HEK293 (cell line): ENCODE results near the gene ZFR.

Experiments used
- CTCF ChIA-PET: fragments of 350-600 bp; formaldehyde crosslinking; extraction: SDS; loops from one replicate; lab custom pipeline; 2021; ENCODE audit warnings: antibody characterized with exemption; lab: Yijun Ruan, JAX
- POLR2A ChIA-PET: fragments of 300-600 bp; formaldehyde crosslinking; extraction: SDS; loops from one replicate; lab custom pipeline; 2020; ENCODE audit warnings: antibody characterized with exemption, inconsistent platforms; lab: Yijun Ruan, JAX
- H3K27ac ChIP-seq: fragments of 200-500 bp; sonication (Bioruptor generic); 2 replicates; pipeline ENCODE4 v1.5.1; 2014; ENCODE audit warnings: low read depth, low read length, control low read depth, inconsistent platforms; ENCODE audit errors: extremely low read depth
- H3K36me3 ChIP-seq, 2 experiments: fragments of 200-500 bp in 1 of 2; sonication (Bioruptor generic) in 1 of 2; 1 replicate in 1 of 2; 2 replicates in 1 of 2; pipeline ENCODE4 v1.5.1; 2014 to 2017; ENCODE audit warnings: inconsistent platforms in 2 of 2, low read length in 2 of 2; ENCODE audit not compliant: control insufficient read depth in 2 of 2, insufficient read depth in 1 of 2
- H3K4me1 ChIP-seq: fragments of 200-500 bp; sonication (Bioruptor generic); 2 replicates; pipeline ENCODE4 v1.5.1; 2014; ENCODE audit warnings: mild to moderate bottlenecking, low read length, inconsistent platforms; ENCODE audit not compliant: control insufficient read depth, insufficient read depth
- H3K4me3 ChIP-seq: 2 replicates; pipeline ENCODE4 v1.5.1; 2011; ENCODE audit warnings: low read depth, mild to moderate bottlenecking, control low read depth, low read length, moderate library complexity
- H3K9me3 ChIP-seq: fragments of 200-500 bp; sonication (Bioruptor generic); 2 replicates; pipeline ENCODE4 v1.5.1; 2014; ENCODE audit warnings: low read depth, low read length, inconsistent platforms; ENCODE audit not compliant: control insufficient read depth, insufficient read depth
- EGR2 ChIP-seq: fragments of 450-650 bp; formaldehyde crosslinking; IDR thresholded peaks from 2 replicates; pipeline ENCODE4 v1.5.1; 2016; ENCODE audit warnings: low read depth, missing biosample characterization, missing genetic modification characterization
- GFI1B ChIP-seq: fragments of 450-650 bp; formaldehyde crosslinking; IDR thresholded peaks from 2 replicates; pipeline ENCODE4 v1.5.1; 2016; ENCODE audit warnings: missing biosample characterization, missing genetic modification characterization
- GLI2 ChIP-seq: fragments of 450-650 bp; formaldehyde crosslinking; IDR thresholded peaks from 2 replicates; pipeline ENCODE4; 2017; ENCODE audit warnings: missing biosample characterization, missing genetic modification characterization, low read depth, borderline replicate concordance
- OVOL3 ChIP-seq: fragments of 450-650 bp; formaldehyde crosslinking; IDR thresholded peaks from 2 replicates; pipeline ENCODE4 v1.5.1; 2016; ENCODE audit warnings: missing biosample characterization, missing genetic modification characterization
- WT1 ChIP-seq: fragments of 450-650 bp; formaldehyde crosslinking; IDR thresholded peaks from 2 replicates; pipeline ENCODE4 v1.5.1; 2016; ENCODE audit warnings: missing biosample characterization, missing genetic modification characterization
- ZFP3 ChIP-seq: fragments of 450-650 bp; formaldehyde crosslinking; IDR thresholded peaks from 2 replicates; pipeline ENCODE4 v1.5.1; 2016; ENCODE audit warnings: low read depth, missing biosample characterization, missing genetic modification characterization
- ZFP41 ChIP-seq: fragments of 450-650 bp; formaldehyde crosslinking; IDR thresholded peaks from 2 replicates; pipeline ENCODE4 v1.5.1; 2016; ENCODE audit warnings: missing biosample characterization, missing genetic modification characterization, borderline replicate concordance
- ZNF112 ChIP-seq: fragments of 450-650 bp; formaldehyde crosslinking; IDR thresholded peaks from 2 replicates; pipeline ENCODE4 v1.5.0; 2017; ENCODE audit warnings: missing biosample characterization, missing genetic modification characterization
- ZNF114 ChIP-seq: fragments of 450-650 bp; formaldehyde crosslinking; IDR thresholded peaks from 2 replicates; pipeline ENCODE4 v1.5.0; 2017; ENCODE audit warnings: missing biosample characterization, missing genetic modification characterization
- ZNF121 ChIP-seq: fragments of 450-650 bp; formaldehyde crosslinking; IDR thresholded peaks from 2 replicates; pipeline ENCODE4 v1.5.1; 2016; ENCODE audit warnings: missing biosample characterization, missing genetic modification characterization
- ZNF202 ChIP-seq: fragments of 450-650 bp; formaldehyde crosslinking; IDR thresholded peaks from 2 replicates; pipeline ENCODE4 v1.5.1; 2016; ENCODE audit warnings: missing biosample characterization, missing genetic modification characterization, borderline replicate concordance
- ZNF221 ChIP-seq: fragments of 450-650 bp; formaldehyde crosslinking; IDR thresholded peaks from 2 replicates; pipeline ENCODE4 v1.5.1; 2017; ENCODE audit warnings: missing biosample characterization, missing genetic modification characterization, borderline replicate concordance
- ZNF266 ChIP-seq: fragments of 450-650 bp; formaldehyde crosslinking; IDR thresholded peaks from 2 replicates; pipeline ENCODE4 v1.5.1; 2016; ENCODE audit warnings: missing biosample characterization, missing genetic modification characterization, low read depth
- ZNF335 ChIP-seq: fragments of 450-650 bp; formaldehyde crosslinking; conservative IDR thresholded peaks from 2 replicates; pipeline ENCODE4 v1.5.1; 2016; ENCODE audit warnings: missing biosample characterization, missing genetic modification characterization
- ZNF621 ChIP-seq: fragments of 450-650 bp; formaldehyde crosslinking; IDR thresholded peaks from 2 replicates; pipeline ENCODE4 v1.5.1; 2017; ENCODE audit warnings: missing biosample characterization, missing genetic modification characterization
- ZNF629 ChIP-seq: fragments of 450-650 bp; formaldehyde crosslinking; IDR thresholded peaks from 2 replicates; pipeline ENCODE4 v1.5.1; 2017; ENCODE audit warnings: missing biosample characterization, missing genetic modification characterization
- TF ChIP-seq, protein P1 (sequence below): fragments of 450-650 bp; formaldehyde crosslinking; IDR thresholded peaks from 2 replicates; pipeline ENCODE4 v1.5.1; 2016; ENCODE audit warnings: missing biosample characterization, missing genetic modification characterization
- TF ChIP-seq, protein P2 (sequence below): fragments of 450-650 bp; formaldehyde crosslinking; conservative IDR thresholded peaks from 2 replicates; pipeline ENCODE4 v1.5.1; 2016; ENCODE audit warnings: low read depth, missing biosample characterization, missing genetic modification characterization

ZFR gene

DNA sequence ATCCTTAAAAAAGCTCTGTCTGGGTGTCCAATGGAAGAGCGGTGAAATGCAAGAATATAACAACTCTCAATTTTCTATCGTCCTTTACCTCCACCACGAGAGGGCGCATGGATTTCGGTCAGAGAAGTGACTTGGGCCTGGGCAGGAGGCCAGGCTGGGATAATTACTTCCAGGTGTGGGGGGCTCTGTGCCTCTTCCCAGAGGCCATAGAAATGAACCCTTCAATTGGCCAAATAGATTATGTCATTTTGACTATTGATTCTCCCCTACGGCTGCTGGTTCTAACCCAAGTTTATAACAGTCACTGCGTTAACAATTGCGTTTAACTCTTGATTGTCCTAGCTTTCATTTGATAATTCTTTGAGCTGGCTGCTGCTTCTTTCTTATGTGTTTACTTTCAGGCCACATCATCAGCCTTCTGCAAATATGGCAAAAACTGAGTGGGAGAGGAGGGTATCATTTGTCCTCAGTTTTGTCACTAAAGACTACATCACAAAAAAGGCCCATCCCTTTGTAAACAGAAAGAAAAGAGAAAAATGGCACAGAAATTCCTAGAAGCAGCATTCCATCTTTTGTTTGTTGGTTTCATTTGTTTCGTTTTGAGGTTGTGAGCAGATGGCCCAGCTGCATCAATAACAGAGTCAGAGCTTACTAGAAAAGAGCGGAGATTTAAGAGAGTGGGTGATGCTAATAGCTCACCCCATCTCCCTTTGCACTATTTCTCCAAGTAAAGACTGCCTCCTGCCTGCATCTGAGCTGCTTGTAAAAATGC lies 45.4 kb upstream of the ZFR start (continued):
- TF ChIP-seq, protein P1, sequence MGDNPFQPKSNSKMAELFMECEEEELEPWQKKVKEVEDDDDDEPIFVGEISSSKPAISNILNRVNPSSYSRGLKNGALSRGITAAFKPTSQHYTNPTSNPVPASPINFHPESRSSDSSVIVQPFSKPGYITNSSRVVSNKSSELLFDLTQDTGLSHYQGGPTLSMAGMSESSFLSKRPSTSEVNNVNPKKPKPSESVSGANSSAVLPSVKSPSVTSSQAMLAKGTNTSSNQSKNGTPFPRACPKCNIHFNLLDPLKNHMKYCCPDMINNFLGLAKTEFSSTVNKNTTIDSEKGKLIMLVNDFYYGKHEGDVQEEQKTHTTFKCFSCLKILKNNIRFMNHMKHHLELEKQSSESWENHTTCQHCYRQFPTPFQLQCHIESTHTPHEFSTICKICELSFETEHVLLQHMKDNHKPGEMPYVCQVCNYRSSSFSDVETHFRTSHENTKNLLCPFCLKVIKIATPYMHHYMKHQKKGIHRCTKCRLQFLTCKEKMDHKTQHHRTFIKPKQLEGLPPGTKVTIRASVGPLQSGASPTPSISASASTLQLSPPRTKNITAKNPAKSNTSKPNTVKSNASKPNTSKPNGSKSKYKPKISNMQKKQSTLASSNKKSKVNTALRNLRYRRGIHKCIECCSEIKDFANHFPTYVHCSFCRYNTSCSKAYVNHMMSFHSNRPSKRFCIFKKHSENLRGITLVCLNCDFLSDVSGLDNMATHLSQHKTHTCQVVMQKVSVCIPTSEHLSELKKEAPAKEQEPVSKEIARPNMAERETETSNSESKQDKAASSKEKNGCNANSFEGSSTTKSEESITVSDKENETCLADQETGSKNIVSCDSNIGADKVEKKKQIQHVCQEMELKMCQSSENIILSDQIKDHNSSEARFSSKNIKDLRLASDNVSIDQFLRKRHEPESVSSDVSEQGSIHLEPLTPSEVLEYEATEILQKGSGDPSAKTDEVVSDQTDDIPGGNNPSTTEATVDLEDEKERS (tag by site-specific recombination), result 0 out of 2 replicates have a peak, but pooled peaks have one; percentile 36

DNA sequence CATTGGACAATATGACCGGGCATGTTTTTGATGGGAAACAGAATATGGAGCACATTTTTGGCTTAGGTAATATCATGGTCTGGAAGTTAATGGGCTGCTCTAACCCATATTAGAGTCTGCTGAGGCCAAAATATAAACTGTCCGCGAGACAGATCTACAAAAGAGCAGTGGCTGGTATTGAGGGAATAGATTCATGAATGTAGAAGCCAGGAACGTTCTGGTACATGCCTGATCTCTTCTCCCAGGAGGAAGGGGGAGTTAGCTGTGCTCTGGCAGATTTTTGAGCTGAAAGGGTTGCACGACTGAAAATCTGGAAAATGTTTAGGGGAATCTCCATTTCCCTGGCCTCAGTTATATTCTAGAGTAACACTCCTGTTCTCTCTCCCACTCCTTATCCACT lies 42.9 kb upstream of the ZFR start:
- H3K9me3 ChIP-seq, result no peaks in the 10 kb centered on the region
- POLR2A ChIA-PET, result no interaction called here
- H3K36me3 ChIP-seq, result no peaks in the 10 kb centered on the region; a peak in 1 of 3 replicates
- peaks cover 6% of the 10 kb centered on the region; the same call in 1 of the 2 replicates for H3K4me1 ChIP-seq
- no peak for TF ChIP-seq GFI1B (tag by site-specific recombination)
- TF ChIP-seq OVOL3 (tag by site-specific recombination), result no peak
- TF ChIP-seq ZNF221, result no peak
- no peak for TF ChIP-seq ZNF629
- TF ChIP-seq, protein P2, sequence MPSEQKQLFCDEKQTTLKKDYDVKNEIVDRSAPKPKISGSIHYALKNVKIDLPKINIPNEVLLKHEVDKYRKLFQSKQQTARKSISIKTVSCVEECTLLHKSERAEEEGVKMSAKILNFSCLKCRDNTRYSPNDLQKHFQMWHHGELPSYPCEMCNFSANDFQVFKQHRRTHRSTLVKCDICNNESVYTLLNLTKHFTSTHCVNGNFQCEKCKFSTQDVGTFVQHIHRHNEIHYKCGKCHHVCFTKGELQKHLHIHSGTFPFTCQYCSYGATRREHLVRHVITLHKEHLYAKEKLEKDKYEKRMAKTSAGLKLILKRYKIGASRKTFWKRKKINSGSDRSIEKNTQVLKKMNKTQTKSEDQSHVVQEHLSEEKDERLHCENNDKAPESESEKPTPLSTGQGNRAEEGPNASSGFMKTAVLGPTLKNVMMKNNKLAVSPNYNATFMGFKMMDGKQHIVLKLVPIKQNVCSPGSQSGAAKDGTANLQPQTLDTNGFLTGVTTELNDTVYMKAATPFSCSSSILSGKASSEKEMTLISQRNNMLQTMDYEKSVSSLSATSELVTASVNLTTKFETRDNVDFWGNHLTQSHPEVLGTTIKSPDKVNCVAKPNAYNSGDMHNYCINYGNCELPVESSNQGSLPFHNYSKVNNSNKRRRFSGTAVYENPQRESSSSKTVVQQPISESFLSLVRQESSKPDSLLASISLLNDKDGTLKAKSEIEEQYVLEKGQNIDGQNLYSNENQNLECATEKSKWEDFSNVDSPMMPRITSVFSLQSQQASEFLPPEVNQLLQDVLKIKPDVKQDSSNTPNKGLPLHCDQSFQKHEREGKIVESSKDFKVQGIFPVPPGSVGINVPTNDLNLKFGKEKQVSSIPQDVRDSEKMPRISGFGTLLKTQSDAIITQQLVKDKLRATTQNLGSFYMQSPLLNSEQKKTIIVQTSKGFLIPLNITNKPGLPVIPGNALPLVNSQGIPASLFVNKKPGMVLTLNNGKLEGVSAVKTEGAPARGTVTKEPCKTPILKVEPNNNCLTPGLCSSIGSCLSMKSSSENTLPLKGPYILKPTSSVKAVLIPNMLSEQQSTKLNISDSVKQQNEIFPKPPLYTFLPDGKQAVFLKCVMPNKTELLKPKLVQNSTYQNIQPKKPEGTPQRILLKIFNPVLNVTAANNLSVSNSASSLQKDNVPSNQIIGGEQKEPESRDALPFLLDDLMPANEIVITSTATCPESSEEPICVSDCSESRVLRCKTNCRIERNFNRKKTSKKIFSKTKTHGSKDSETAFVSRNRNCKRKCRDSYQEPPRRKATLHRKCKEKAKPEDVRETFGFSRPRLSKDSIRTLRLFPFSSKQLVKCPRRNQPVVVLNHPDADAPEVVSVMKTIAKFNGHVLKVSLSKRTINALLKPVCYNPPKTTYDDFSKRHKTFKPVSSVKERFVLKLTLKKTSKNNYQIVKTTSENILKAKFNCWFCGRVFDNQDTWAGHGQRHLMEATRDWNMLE (tag by site-specific recombination), result no peak
- no peak for TF ChIP-seq ZNF335 (tag by site-specific recombination)
- no peak for TF ChIP-seq ZNF121
- TF ChIP-seq ZNF114, result no peak
- no peak for TF ChIP-seq ZFP3
- H3K27ac ChIP-seq, result no peak overlapping the region
- H3K4me3 ChIP-seq, result no peak overlapping the region
- CTCF ChIA-PET, result interaction anchor here (0.6 to 6.2 kb wide), 4 partner anchors 30 to 186 kb away, joined by 3 to 185 read pairs (median 30); no protein-coding TSS in a partner anchor

DNA sequence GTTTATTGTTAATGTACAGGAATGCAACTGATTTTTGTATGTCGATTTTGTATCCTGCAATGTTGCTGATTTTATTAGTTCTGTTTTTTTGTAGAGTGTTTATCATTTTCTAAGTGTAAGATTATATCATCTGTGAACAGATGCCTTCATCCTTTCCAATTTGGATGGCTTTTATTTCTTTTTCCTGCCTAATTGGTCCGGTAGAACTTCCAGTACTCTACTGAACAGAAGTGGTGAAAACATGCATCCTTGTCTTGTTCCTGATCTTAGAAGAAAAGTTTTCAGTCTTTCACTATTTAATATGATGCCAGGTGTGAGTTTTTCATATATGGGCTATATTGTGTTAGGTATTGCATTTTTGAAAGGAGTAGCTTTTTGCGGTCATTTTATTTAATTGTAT lies 42.5 kb upstream of the ZFR start:
- Histone ChIP-seq H3K36me3 (no peaks in the 10 kb centered on the region; a peak in 1 of 3 replicates), H3K9me3 (no peaks in the 10 kb centered on the region), H3K27ac (no peak overlapping the region), H3K4me1 (peaks cover 6% of the 10 kb centered on the region; the same call in 1 of the 2 replicates), H3K4me3 (no peak overlapping the region)
- TF ChIP-seq ZNF112 (tag by site-specific recombination) (no peak), GLI2 (no peak), ZNF266 (no peak), ZNF621 (no peak), ZFP41 (tag by site-specific recombination) (no peak), ZNF202 (tag by site-specific recombination) (no peak), WT1 (no peak), EGR2 (no peak)
- POLR2A ChIA-PET, result no interaction called here
- CTCF ChIA-PET, result interaction anchor here (0.7 to 6.2 kb wide), 4 partner anchors 30 to 429 kb away, joined by 4 to 185 read pairs (median 30); no protein-coding TSS in a partner anchor
